CD8-positive, alpha-beta memory T cell (primary cell): Measurements from ENCODE around the gene C2orf81. TPM values are rescaled to one million over a fixed set of nuclear protein-coding genes. Genes with fewer than 3 reads are reported as not detected.

ENCODE experiments used
- CTCF ChIA-PET: fragments of 350-600 bp; sonication (Branson Sonifier 250); formaldehyde crosslinking; loops from one replicate; lab custom pipeline; 2021; ENCODE audit warnings: antibody characterized with exemption; lab: Charles Lee
- POLR2A ChIA-PET: fragments of 350-600 bp; sonication (Branson Sonifier 250); formaldehyde crosslinking; loops from one replicate; lab custom pipeline; 2021; ENCODE audit warnings: antibody characterized with exemption; lab: Charles Lee
- DNase-seq, 5 donors: peaks; one replicate each; pipeline versions ENCODE4 v3.0.0 to v3.0.0-alpha.2; 2020 to 2022; ENCODE audit warnings: mixed read lengths in 1 of 5
- H3K27ac ChIP-seq: one replicate; pipeline ENCODE4 v1.7.0; 2013; ENCODE audit warnings: low read depth, mild to moderate bottlenecking, low read length, moderate library complexity
- H3K27me3 ChIP-seq: 2 replicates; pipeline ENCODE4 v1.7.0; 2013; ENCODE audit warnings: low read length, mild to moderate bottlenecking; ENCODE audit not compliant: insufficient read depth, poor library complexity, severe bottlenecking
- H3K36me3 ChIP-seq: 2 replicates; pipeline ENCODE4 v1.7.0; 2013; ENCODE audit warnings: mild to moderate bottlenecking, low read length, moderate library complexity; ENCODE audit not compliant: insufficient read depth
- H3K4me1 ChIP-seq: 2 replicates; pipeline ENCODE4 v1.7.0; 2013; ENCODE audit warnings: mild to moderate bottlenecking, low read length, moderate library complexity; ENCODE audit not compliant: insufficient read depth
- H3K4me3 ChIP-seq: 2 replicates; pipeline ENCODE4 v1.7.0; 2013; ENCODE audit warnings: mild to moderate bottlenecking, low read length
- H3K9me3 ChIP-seq: 2 replicates; pipeline ENCODE4 v1.7.0; 2013; ENCODE audit warnings: mild to moderate bottlenecking, low read length
- H3K27ac Mint-ChIP-seq, 8 donors: one replicate each; pipeline ENCODE4 v1.8.0; 2020 to 2021; ENCODE audit warnings: mixed read lengths in 8 of 8, mild to moderate bottlenecking in 6 of 8, inconsistent platforms in 3 of 8, moderate library complexity in 3 of 8
- H3K27me3 Mint-ChIP-seq, 2 donors: one replicate each; pipeline ENCODE4 v1.8.0; 2020 to 2021; ENCODE audit warnings: mixed read lengths in 2 of 2, mild to moderate bottlenecking in 1 of 2, moderate library complexity in 1 of 2
- H3K36me3 Mint-ChIP-seq, 3 donors: one replicate each; pipeline ENCODE4 v1.8.0; 2020 to 2021; ENCODE audit warnings: mixed read lengths in 3 of 3, inconsistent platforms in 1 of 3, mild to moderate bottlenecking in 1 of 3
- H3K4me1 Mint-ChIP-seq, 3 donors: one replicate each; pipeline ENCODE4 v1.8.0; 2020 to 2021; ENCODE audit warnings: mixed read lengths in 3 of 3, inconsistent platforms in 1 of 3, mild to moderate bottlenecking in 1 of 3
- H3K4me3 Mint-ChIP-seq, 7 donors: one replicate each; pipeline ENCODE4 v1.8.0; 2020 to 2021; ENCODE audit warnings: mixed read lengths in 7 of 7, mild to moderate bottlenecking in 6 of 7, moderate library complexity in 4 of 7, inconsistent platforms in 2 of 7
- H3K9me3 Mint-ChIP-seq, 5 donors: one replicate each; pipeline ENCODE4 v1.8.0; 2020 to 2022; ENCODE audit warnings: mixed read lengths in 5 of 5, mild to moderate bottlenecking in 3 of 5, moderate library complexity in 2 of 5, inconsistent platforms in 1 of 5
- polyA plus RNA-seq: library from polyadenylated mRNA; unstranded; fragments of 300-500 nt; fragmentation: Illumina TruSeq; gene quantifications from one replicate; pipeline ENCODE4 v1.2.3, GENCODE V29; 2021
- total RNA-seq, 2 experiments: library from RNA; stranded (reverse); gene quantifications; one replicate each; pipeline ENCODE4 v1.2.3, GENCODE V29; 2021

The C2orf81 gene
- total and polyA plus RNA-seq, 3 experiments from 2014 or later = 2.6 to 3.2 (median 2.7) TPM

DNA sequence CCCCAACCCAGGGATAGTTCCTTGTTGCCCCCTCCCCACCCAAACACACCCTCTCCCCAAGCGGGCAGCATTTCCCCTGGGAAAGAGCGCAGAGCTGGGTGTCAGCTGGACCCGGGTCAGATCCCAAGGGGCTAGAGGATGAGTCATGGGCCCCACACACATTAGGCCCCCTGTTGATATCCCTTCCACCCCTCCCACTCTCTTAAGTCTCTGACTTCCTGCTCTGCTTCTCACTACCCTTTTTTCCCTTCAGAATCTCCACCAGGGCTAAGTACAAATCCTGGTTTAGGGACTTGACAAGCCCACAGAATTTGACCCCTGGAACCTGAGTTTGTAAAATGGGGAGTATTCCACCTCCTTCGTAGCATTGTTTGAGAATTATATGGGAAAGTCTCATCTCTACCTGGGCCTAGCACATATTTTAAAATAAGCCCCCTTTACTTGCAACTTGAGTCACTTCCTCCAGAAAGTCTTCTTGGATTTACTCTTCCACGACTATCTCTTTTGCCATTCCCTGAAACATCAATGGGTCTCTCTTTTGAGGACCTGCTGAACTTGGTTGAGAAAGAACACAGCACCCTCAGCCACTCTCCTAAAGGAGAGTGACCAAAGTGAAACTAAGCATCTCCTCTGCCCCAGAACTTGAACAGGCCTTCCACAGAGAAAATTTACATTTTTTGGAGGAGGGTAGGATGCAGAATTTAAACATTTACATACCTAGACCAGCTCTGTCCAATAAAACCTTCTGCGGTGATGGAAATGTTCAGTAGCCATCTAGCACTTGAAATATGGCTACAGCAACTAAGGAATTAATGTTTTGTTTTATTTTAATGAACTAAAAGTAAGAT lies 15.7 kb upstream of the C2orf81 start:
- POLR2A ChIA-PET = no interaction called here
- peaks cover 2 to 16% (median 4%) of the 10 kb centered on the region in 3 donors for H3K4me1 Mint-ChIP-seq
- Histone ChIP-seq H3K36me3 (no peaks in the 10 kb centered on the region), H3K4me1 (peaks cover 8% of the 10 kb centered on the region), H3K27ac (no peak overlapping the region), H3K27me3 (peaks cover 17% of the 10 kb centered on the region), H3K9me3 (no peaks in the 10 kb centered on the region), H3K4me3 (no peak overlapping the region)
- H3K27ac Mint-ChIP-seq = peak overlapping the region in 1 of 8 donors; percentile 35
- H3K9me3 Mint-ChIP-seq = no peaks in the 10 kb centered on the region
- no peak for DNase-seq
- CTCF ChIA-PET = no interaction called here
- H3K4me3 Mint-ChIP-seq = no peak overlapping the region
- H3K27me3 Mint-ChIP-seq = peaks cover 9 to 18% of the 10 kb centered on the region in 2 donors
- H3K36me3 Mint-ChIP-seq = no peaks in the 10 kb centered on the region

DNA sequence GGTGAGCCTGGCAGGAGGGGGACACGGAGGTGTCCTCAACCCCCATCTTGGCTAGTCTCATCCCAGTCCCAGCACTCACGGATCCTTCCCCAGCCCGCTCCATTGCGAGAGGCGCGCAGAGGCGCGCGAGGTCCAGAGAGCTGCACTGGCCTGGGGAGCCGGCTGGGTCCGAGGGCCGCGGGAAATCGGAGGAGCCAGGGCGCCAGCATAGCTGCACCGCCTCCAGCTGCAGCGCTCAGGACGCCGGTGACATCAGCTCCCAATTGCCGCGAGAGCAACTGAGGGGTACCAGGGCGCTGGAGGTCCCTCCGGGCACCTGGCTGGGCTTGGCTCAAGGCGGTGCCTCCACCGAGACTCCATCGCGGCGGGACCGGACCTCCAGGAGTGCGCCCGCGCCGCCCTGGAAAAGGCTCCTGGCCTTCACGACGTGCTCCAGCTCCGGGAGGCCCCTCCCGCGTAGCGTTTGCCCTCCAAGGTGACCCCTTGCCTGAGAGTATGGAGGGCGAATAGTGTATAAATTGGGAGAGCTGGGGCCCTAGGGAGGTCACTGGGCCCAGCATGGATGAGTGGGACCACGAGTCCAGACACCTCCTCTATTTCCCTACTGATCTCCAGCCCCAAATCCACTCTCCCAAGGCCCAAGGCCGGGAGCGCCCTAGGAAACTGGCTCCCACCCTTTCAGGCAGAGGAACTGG lies 14.8 kb upstream of the C2orf81 start:
- H3K27ac ChIP-seq = no peak overlapping the region
- peak overlapping the region in 1 of 8 donors; percentile 94 for H3K27ac Mint-ChIP-seq

DNA sequence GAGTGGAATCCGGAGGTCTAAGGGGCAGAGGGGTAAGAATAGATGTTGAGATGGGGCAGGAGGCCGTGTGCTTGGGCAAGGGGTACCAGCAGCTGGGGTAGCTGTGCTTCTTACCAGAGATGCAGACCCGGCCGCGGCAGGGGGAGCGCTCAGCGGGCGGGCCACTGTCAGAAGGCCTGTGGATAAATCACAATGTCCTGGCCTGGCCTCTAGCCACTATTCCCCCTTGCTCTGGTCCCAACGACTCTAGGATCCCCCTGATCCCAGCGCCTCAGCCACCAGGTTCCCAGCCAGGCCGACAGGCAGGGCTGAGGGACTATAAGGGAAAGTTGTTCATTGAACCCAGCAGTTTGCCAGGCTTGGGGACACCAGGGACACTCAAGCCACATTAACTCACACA lies 9.1 kb upstream of the C2orf81 start:
- H3K4me3 ChIP-seq = no peak overlapping the region
- Mint-ChIP-seq H3K27ac (no peak overlapping the region), H3K4me1 (no peaks in the 10 kb centered on the region), H3K27me3 (no peaks in the 10 kb centered on the region), H3K9me3 (no peaks in the 10 kb centered on the region), H3K4me3 (no peak overlapping the region), H3K36me3 (peaks cover 0 to 9% (median 2%) of the 10 kb centered on the region in 3 donors)
- no peaks in the 10 kb centered on the region for H3K9me3 ChIP-seq
- H3K4me1 ChIP-seq = no peaks in the 10 kb centered on the region
- CTCF ChIA-PET = interaction anchor here (2.3 kb wide), 1 partner anchor 39 kb away, joined by 5 read pairs; no protein-coding TSS in a partner anchor
- POLR2A ChIA-PET = no interaction called here
- H3K27ac ChIP-seq = no peak overlapping the region
- no peaks in the 10 kb centered on the region for H3K36me3 ChIP-seq
- no peak for DNase-seq
- H3K27me3 ChIP-seq = no peaks in the 10 kb centered on the region

More for the DNA sequence above, 14.8 kb upstream of the C2orf81 start:
- ChIA-PET CTCF (interaction anchor here (0.6 kb wide), 1 partner anchor 295 kb away, joined by 3 read pairs; no protein-coding TSS in a partner anchor), POLR2A (no interaction called here)
- no peaks in the 10 kb centered on the region for H3K9me3 Mint-ChIP-seq
- H3K4me3 Mint-ChIP-seq = no peak overlapping the region
- H3K36me3 ChIP-seq = no peaks in the 10 kb centered on the region
- peaks cover 9 to 16% of the 10 kb centered on the region in 2 donors for H3K27me3 Mint-ChIP-seq
- no peak for DNase-seq
- H3K36me3 Mint-ChIP-seq = no peaks in the 10 kb centered on the region
- H3K4me3 ChIP-seq = no peak overlapping the region
- peaks cover 1 to 12% (median 4%) of the 10 kb centered on the region in 3 donors for H3K4me1 Mint-ChIP-seq
- peaks cover 9% of the 10 kb centered on the region for H3K27me3 ChIP-seq
- peaks cover 8% of the 10 kb centered on the region for H3K4me1 ChIP-seq
- H3K9me3 ChIP-seq = no peaks in the 10 kb centered on the region

DNA sequence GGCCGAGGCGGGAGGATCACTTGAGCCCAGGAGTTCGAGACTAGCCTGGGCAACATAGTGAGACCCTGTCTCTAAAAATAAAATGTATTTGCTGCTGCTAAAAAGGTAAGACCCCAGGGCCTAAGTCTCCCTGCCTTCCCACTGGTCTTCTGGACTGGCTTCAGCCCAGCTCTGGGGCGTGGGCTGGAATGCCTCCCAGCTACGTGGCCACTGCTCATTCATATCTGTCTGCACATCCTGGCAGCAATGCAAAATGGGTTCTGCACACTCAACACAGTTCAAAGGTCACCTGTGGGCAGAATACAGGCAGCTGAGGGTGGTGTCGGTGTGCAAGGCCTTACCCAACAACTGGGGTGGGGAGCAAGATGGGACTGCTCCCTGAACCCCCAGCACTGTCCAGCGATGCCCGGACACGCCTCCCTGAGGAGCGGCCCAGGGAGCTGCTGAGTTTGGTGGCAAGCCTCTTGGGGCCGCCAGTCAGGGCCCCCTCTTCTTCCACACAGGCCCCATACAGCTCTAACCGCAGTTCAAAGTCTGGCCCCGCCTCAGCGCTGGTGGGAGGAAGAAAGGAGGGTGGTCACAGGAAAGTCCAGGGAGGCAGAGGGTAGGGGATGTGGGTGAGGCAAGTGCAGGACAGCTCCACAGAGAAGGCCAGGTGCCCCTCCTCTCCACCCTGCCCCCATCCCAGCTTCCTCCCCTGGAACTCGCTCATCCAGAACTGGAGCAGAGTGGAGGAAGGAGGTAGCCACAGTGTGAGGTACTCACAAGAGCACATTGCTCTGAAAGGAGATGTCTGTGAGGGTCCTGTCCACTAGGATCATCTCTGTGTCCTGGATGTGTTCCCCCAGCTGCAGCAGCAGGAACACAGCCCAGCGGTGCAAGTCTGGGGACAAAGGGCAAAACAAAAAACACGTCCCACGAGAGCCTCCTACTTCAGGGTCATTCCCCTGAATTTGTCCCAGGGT lies 8.3 kb upstream of the C2orf81 start:
- Histone ChIP-seq H3K4me3 (no peak overlapping the region), H3K27ac (no peak overlapping the region), H3K36me3 (no peaks in the 10 kb centered on the region), H3K27me3 (no peaks in the 10 kb centered on the region), H3K9me3 (no peaks in the 10 kb centered on the region), H3K4me1 (no peaks in the 10 kb centered on the region)
- Mint-ChIP-seq H3K4me1 (no peaks in the 10 kb centered on the region), H3K27me3 (no peaks in the 10 kb centered on the region), H3K4me3 (no peak overlapping the region), H3K9me3 (no peaks in the 10 kb centered on the region), H3K36me3 (peaks cover 0 to 17% (median 2%) of the 10 kb centered on the region in 3 donors), H3K27ac (peak overlapping the region in 1 of 8 donors; percentile 29)
- DNase-seq = no peak
- CTCF ChIA-PET = interaction anchor here (2.3 kb wide), 1 partner anchor 38 kb away, joined by 5 read pairs; no protein-coding TSS in a partner anchor
- POLR2A ChIA-PET = no interaction called here

DNA sequence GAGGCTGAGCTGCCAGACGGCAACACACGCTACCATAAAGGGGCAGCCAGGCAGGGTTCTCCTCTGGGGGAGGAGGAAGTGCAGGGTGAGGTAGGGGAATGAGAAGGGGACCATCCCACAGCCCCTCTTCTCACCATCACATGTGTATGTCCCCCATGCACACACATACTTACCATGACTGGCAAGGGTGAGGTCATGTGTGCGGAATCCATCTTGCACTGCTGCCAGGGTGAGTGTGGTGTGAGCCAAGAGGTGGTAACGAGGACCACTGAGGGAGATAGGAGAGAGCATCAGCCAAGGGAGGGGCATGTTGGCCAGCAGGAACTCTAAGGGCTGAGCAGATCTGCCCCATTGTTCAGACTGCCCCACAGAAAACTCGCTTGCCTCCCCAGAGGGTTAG lies 7.3 kb upstream of the C2orf81 start:
- ChIA-PET POLR2A (no interaction called here), CTCF (interaction anchor here (2.3 kb wide), 1 partner anchor 37 kb away, joined by 5 read pairs; no protein-coding TSS in a partner anchor)

DNA sequence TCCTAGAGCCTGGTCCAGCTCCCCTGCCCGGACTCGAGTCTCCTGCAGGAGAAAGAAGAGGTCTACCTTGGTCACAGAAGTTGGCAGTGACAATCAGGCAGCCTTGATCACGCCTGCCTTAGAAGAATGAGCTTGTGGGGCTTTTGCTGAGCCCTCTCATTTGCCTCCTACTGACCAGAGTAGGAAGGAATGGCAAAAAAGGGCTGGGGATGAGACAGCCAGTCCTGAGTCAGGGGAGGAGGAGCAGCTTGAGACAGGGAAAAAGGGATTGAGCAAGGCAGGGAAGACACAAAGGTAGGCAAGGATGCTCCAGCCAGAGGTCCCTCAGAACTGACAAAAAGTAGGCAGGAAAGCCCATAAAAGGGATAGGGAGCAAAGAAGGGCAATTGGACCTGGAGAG lies 6.1 kb upstream of the C2orf81 start:
- Histone ChIP-seq H3K27ac (no peak overlapping the region), H3K4me1 (no peaks in the 10 kb centered on the region), H3K27me3 (no peaks in the 10 kb centered on the region), H3K36me3 (no peaks in the 10 kb centered on the region), H3K9me3 (no peaks in the 10 kb centered on the region), H3K4me3 (no peak overlapping the region)
- peaks cover 0 to 22% (median 2%) of the 10 kb centered on the region in 3 donors for H3K36me3 Mint-ChIP-seq
- no peak for DNase-seq
- CTCF ChIA-PET = no interaction called here
- peak overlapping the region in 5 of 8 donors; percentile 1 to 81 (median 34) for H3K27ac Mint-ChIP-seq
- H3K4me1 Mint-ChIP-seq = peaks cover 7 to 8% (median 8%) of the 10 kb centered on the region in 3 donors
- no peaks in the 10 kb centered on the region for H3K27me3 Mint-ChIP-seq
- POLR2A ChIA-PET = no interaction called here
- H3K9me3 Mint-ChIP-seq = no peaks in the 10 kb centered on the region
- no peak overlapping the region for H3K4me3 Mint-ChIP-seq

More for the DNA sequence above, 7.3 kb upstream of the C2orf81 start:
- Mint-ChIP-seq H3K27me3 (no peaks in the 10 kb centered on the region), H3K4me1 (peaks cover 0 to under 1% (median 0%) of the 10 kb centered on the region in 3 donors), H3K9me3 (no peaks in the 10 kb centered on the region), H3K4me3 (peak overlapping the region in 1 of 7 donors; percentile 34), H3K36me3 (peaks cover 0 to 19% (median 2%) of the 10 kb centered on the region in 3 donors), H3K27ac (peak overlapping the region in 4 of 8 donors; percentile 8 to 48 (median 20))
- Histone ChIP-seq H3K4me3 (no peak overlapping the region), H3K9me3 (no peaks in the 10 kb centered on the region), H3K27me3 (no peaks in the 10 kb centered on the region), H3K4me1 (no peaks in the 10 kb centered on the region), H3K27ac (no peak overlapping the region), H3K36me3 (no peaks in the 10 kb centered on the region)
- no peak for DNase-seq

DNA sequence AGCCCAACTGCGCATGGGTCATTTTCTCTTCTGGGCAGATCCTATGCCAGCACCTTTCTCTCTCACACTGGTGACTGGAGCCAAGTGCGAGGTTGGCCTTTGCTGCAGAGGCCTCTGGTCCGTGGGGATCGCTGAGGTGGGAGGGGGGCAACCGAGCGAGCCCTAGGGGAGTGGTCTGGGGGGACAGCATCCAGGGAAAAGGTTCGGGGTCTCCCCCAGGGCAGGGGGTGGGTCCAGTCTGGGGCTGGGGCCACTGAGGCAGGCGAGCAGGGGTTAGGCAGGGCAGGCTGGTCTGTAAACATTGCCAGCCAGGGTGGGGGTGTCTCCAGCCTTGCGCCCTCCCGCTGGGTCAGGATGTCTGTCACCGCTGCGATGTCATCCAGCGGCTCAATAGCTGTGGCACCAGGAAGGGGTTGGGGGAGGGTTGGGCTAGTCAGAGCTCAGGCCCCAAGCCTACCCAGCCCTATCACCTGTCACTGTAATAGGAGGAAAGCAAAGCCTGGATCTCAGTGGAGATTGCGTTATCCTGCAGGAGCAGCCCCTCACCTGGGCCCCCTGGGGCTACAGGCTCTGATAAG lies 4.9 kb upstream of the C2orf81 start:
- Histone ChIP-seq H3K36me3 (no peaks in the 10 kb centered on the region), H3K4me3 (no peak overlapping the region), H3K27ac (no peak overlapping the region), H3K4me1 (peaks cover 4% of the 10 kb centered on the region), H3K9me3 (no peaks in the 10 kb centered on the region), H3K27me3 (no peaks in the 10 kb centered on the region)
- ChIA-PET CTCF (no interaction called here), POLR2A (no interaction called here)
- no peaks in the 10 kb centered on the region for H3K9me3 Mint-ChIP-seq
- H3K36me3 Mint-ChIP-seq = peaks cover 0 to 27% (median 2%) of the 10 kb centered on the region in 3 donors
- H3K27ac Mint-ChIP-seq = peak overlapping the region in 1 of 8 donors; percentile 64
- H3K4me1 Mint-ChIP-seq = peaks cover 8 to 13% (median 10%) of the 10 kb centered on the region in 3 donors
- peaks cover 0 to 4% of the 10 kb centered on the region in 2 donors for H3K27me3 Mint-ChIP-seq
- no peak for DNase-seq
- no peak overlapping the region for H3K4me3 Mint-ChIP-seq
